Hepatic stellate cell (primary cell): ENCODE data around the gene HES6.

Source experiments
- DNase-seq: peaks from one replicate; pipeline ENCODE4 v3.0.0; 2011; ENCODE audit warnings: low spot score

The HES6 gene

GRCh38 chr2:238233625-238234024 is 6.2 kb downstream of the HES6 start:
- DNase-seq, result no peak

DNA sequence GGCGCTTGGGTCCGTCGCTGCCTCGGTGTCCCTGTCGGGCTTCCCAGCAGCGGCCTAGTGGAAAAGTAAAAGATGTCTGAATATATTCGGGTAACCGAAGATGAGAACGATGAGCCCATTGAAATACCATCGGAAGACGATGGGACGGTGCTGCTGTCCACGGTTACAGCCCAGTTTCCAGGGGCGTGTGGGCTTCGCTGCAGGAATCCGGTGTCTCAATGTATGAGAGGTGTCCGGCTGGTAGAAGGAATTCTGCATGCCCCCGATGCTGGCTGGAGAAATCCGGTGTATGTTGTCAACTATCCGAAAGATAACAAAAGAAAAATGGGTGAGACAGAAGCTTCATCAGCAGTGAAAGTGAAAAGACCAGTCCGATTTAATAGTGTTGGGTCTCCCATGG is 8.0 kb downstream of the HES6 start:
- no peak for DNase-seq

DNA sequence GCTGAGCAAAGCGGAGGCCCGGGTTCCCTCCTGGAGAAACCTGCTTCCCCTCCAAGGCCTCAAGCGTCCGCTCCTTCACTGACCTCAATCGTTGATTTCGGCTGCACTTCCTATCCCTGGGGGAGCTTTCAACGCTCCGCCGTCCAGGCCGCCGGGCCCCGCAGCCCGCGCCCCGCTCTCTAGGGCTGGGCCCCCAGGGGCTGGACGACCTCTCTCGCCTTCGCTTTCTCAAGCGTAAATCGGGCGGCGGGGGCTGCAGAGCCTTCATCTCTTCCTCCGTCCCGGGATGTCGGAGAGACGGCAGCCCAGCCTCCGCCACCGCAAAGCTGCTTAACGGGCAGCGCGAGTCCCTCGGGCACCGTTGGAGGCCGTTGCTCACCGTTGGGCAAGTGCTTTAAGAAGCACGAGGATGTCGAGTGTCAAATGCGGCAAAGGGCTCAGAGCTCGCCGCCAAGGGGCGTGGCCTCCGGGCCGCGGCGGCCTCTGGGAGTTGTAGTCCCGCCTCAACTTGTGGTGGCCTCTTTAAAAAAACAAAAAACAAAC is 8.5 kb downstream of the HES6 start:
- peak; percentile 84 for DNase-seq

DNA sequence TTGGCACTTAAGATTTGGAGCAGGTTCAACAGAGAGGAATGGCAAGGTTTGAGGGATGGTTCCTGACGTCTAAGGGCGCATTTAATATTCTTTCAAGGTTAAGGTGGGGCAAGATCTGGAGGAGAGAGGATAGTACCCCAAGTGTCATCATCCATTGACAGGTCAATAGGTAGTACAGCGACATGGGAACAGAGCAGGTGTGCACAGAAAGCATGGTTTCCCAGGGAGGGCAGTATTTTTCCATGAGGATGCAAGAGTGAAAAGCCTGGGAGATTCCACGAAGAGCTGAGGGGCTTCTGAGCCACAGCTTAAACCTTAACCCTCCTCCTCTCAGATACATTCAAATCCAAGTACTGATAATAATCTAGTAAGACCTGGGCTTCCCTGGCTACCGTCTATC is 9.1 kb downstream of the HES6 start:
- no peak for DNase-seq

DNA sequence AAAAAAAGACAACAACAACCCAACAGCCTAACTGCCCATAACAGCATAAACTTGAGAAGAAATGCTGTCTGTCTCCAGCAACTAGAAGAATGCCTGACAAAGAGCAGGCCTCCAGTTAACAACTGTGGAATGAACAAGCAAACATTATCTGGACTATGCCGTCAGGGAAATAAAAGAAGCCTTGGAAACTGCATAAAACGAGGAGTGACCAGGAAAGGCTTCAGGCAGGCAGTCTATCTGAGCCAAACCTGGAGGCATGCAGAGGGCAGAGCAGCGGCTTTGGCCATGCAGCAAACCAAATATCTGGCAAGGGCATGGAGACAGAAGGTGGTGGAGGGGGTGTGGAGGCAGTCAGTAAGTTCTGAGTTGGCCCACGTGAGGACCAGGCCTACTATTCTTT is 11.1 kb downstream of the HES6 start:
- DNase-seq, result no peak

- no peak for DNase-seq
These were observed 12.2 kb downstream of the HES6 start for GRCh38 chr2:238227587-238228032.

DNA sequence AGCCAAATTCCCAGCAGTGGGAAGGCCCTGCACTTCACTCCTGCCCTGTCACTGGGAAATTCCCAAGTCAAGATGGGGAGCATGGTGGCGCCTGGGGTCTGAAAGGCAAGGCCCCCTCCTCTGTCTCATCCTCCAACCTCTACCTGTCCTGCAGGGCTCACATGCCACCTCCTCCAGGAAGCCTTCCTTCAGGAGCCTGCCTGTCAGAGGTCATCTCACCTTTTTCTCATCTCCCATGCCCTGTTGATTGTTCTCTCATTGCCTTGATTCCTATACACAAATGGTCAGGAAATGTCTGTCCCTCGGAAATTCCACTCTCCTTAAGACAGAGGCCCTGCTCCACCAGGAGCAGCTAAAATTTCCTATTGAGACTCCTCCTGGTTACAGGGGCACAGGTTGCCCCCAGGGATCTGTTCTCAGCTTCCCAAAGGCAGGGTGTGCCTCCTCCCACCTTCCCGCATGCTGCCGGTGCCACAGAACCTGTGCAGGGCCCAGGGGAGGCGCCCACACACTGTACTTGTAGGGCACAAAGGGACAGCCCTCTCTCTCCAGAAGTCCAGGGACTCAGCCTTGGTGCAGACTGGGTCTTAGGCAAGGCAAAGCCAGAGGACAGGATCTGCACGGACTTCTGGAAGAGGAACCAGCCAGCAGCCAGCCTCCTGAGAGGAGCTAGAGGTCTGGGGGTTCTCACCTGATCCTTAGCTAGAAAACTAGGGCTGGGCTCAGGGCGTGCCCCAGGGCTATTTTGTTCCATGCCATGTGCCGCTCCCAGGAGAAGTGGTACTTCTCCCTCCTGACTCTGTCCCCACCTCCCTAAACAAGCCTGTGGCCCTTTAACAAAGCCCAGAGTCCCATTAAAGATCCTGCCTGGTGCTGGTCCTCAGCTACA is 12.9 kb downstream of the HES6 start:
- no peak for DNase-seq

GRCh38 chr2:238225911-238226697 is 13.7 kb downstream of the HES6 start:
- no peak for DNase-seq

GRCh38 chr2:238225121-238225520 is 14.7 kb downstream of the HES6 start:
- no peak for DNase-seq

DNA sequence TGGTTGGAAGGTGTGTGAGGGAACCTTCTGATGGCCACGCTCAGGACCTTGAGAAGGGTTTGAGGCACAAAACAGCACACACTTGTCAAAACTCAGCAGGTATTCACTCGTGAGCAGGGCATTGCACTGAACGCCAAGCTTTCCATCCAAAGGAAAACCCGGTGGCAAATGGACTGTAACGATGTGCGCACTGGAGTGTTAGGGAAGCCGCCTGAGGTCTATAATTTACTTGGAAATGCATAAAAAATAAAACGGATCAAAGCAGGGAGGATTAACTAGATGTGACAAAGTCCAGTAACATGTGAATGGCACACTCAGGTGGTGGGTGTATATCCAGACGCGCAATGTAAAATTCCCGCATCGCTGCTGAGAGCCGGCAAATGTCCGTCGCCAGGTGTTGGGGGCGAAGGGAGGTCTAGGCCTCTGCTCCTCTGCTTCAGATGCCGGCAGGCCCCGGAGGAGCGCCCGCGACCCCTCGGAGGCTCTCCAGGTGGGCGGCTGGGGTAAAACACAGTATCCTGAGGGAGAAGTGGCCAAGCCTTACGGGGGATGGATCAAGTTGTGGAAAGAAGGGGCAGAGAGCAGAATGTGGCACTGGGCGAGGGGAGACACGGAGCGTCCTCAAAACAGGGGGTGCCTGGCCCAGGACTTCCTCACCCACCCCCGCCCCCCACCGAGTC is 15.3 kb downstream of the HES6 start:
- no peak for DNase-seq

- no peak for DNase-seq
These were observed 18.8 kb downstream of the HES6 start for GRCh38 chr2:238220892-238221521.

- no peak for DNase-seq
These were observed 19.5 kb downstream of the HES6 start for GRCh38 chr2:238220274-238220891.

- DNase-seq, result no peak
These were observed 23.1 kb downstream of the HES6 start for GRCh38 chr2:238216651-238217184.

DNA sequence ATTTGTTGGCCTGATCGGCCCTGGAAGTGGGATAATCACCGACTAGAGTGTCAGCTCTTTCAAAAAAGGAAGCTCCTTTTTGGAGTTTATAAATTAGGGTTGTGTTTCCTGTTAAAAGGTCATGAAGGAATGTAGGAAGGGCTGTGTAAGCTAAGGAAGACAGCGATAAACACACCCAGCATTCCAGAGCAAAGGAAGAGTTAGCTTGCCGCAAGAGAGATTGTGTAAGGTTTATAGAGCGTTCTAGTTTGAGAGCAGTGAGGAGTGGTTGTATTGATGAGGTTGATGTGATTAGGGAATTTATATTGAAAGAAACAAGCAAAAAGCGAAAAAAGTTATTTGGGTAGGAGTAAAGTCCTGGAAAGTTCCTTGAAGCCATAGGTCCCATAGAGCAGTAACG is 32.8 kb downstream of the HES6 start:
- no peak for DNase-seq

- no peak for DNase-seq
These were observed 35.7 kb downstream of the HES6 start for GRCh38 chr2:238203973-238204683.

GRCh38 chr2:238203094-238203972 is 36.5 kb downstream of the HES6 start, which contains the start of gene ILKAP:
TSS of gene ILKAP (minus strand) at chr2:238203695. CDS start at chr2:238203553, 142 bp downstream.
- peak; percentile 99 for DNase-seq

GRCh38 chr2:238202326-238203093 is 37.3 kb downstream of the HES6 start:
- peak; percentile 51 for DNase-seq

- no peak for DNase-seq
These were observed 49.4 kb downstream of the HES6 start for GRCh38 chr2:238190445-238190844.
